ENCODE data around the gene TERT. TPM values are rescaled to one million over a fixed set of nuclear protein-coding genes. Genes with fewer than 3 reads are reported as not detected.
"Not testable (repeated sequence)": the region's sequence is repeated elsewhere in the genome, so short reads cannot be mapped to it uniquely, and the experiment has no call there.

TERT gene
- total and polyA plus RNA-seq, 2 donors: 1.9 to 3.4 TPM

DNA sequence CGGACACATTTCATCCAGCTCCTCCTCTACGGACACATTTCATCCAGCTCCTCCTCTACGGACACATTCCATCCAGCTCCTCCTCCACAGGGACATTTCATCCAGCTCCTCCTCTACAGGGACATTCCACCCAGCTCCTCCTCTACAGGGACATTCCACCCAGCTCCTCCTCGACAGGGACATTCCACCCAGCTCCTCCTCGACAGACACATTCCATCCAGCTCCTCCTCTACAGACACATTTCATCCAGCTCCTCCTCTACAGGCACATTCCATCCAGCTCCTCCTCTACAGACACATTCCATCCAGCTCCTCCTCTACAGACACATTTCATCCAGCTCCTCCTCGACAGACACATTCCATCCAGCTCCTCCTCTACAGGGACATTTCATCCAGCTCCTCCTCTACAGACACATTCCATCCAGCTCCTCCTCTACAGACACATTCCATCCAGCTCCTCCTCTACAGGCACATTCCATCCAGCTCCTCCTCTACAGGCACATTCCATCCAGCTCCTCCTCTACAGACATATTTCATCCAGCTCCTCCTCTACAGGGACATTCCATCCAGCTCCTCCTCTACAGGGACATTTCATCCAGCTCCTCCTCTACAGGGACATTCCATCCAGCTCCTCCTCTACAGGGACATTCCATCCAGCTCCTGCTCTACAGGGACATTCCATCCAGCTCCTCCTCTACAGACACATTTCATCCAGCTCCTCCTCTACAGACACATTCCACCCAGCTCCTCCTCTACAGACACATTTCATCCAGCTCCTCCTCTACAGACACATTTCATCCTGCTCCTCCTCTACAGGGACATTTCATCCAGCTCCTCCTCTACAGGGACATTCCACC lies 32.3 kb upstream of the TERT start:
- H3K27ac ChIP-seq (ENCODE audit: low read depth in 1 of 2, low read length in 1 of 2); H3K27me3 ChIP-seq (ENCODE audit: control insufficient read depth in 2 of 2, insufficient read depth in 1 of 2, low read length in 1 of 2); H3K9me3 ChIP-seq (ENCODE audit: control insufficient read depth in 2 of 2, insufficient read depth in 1 of 2, low read length in 1 of 2); H3K4me3 ChIP-seq (ENCODE audit: low read length in 2 of 2); DNase-seq (ENCODE audit: low read depth in 6 of 9, low spot score in 9 of 9): not testable (repeated sequence)
- Histone ChIP-seq H3K36me3 (ENCODE audit: control insufficient read depth in 2 of 2, insufficient read depth in 2 of 2, low read length in 1 of 2) (peaks cover 72 to 81% of the 10 kb centered on the region in 2 donors), H3K4me1 (ENCODE audit: control insufficient read depth in 2 of 2, insufficient read depth in 2 of 2, low read length in 2 of 2) (peaks cover 11 to 17% of the 10 kb centered on the region in 2 donors)
- 94% methylated on average over 6 of the region's 6 CpGs for WGBS

DNA sequence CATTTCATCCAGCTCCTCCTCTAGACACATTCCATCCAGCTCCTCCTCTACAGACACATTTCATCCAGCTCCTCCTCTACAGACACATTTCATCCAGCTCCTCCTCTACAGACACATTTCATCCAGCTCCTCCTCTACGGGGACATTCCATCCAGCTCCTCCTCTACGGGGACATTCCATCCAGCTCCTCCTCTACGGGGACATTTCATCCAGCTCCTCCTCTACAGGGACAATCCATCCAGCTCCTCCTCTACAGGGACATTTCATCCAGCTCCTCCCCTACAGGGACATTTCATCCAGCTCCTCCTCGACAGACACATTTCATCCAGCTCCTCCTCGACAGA lies 31.6 kb upstream of the TERT start:
- not testable (repeated sequence) for H3K27me3 ChIP-seq (ENCODE audit: control insufficient read depth in 2 of 2, insufficient read depth in 1 of 2, low read length in 1 of 2); H3K4me3 ChIP-seq (ENCODE audit: low read length in 2 of 2); H3K27ac ChIP-seq (ENCODE audit: low read depth in 1 of 2, low read length in 1 of 2); DNase-seq (ENCODE audit: low read depth in 6 of 9, low spot score in 9 of 9); H3K9me3 ChIP-seq (ENCODE audit: control insufficient read depth in 2 of 2, insufficient read depth in 1 of 2, low read length in 1 of 2)
- Histone ChIP-seq H3K36me3 (ENCODE audit: control insufficient read depth in 2 of 2, insufficient read depth in 2 of 2, low read length in 1 of 2) (peaks cover 72 to 81% of the 10 kb centered on the region in 2 donors), H3K4me1 (ENCODE audit: control insufficient read depth in 2 of 2, insufficient read depth in 2 of 2, low read length in 2 of 2) (peaks cover 17 to 23% of the 10 kb centered on the region in 2 donors)
- WGBS: 95% methylated on average over 5 of the region's 5 CpGs

DNA sequence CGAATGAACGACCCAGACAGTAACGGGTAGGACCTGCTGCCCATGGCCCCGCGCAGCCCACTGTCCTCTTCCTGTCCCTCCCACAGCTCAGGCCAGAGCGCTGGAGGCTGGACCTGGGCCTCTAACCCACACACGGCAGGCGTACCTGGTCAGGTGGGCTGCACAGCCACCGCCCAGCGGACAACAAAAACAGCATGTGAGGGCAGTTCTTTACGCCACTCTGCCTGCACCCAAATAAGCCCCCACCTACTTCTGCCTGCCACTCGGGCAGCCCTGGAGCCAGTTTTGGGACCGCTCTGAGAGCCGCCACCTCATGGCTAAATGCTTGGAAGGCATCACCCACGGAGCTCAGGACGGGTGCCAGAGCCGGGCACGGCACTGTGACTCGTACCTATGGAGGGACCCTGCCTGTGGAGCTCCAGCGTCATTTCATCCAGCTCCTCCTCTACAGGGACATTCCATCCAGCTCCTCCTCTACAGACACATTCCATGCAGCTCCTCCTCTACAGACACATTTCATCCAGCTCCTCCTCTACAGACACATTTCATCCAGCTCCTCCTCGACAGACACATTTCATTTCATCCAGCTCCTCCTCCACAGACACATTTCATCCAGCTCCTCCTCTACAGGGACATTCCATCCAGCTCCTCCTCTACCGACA lies 31.1 kb upstream of the TERT start:
- Histone ChIP-seq H3K36me3 (ENCODE audit: control insufficient read depth in 2 of 2, insufficient read depth in 2 of 2, low read length in 1 of 2) (peaks cover 72 to 81% of the 10 kb centered on the region in 2 donors), H3K4me3 (ENCODE audit: low read length in 2 of 2) (no peak overlapping the region), H3K4me1 (ENCODE audit: control insufficient read depth in 2 of 2, insufficient read depth in 2 of 2, low read length in 2 of 2) (peaks cover 22 to 28% of the 10 kb centered on the region in 2 donors), H3K9me3 (ENCODE audit: control insufficient read depth in 2 of 2, insufficient read depth in 1 of 2, low read length in 1 of 2) (no peaks in the 10 kb centered on the region), H3K27me3 (ENCODE audit: control insufficient read depth in 2 of 2, insufficient read depth in 1 of 2, low read length in 1 of 2) (no peaks in the 10 kb centered on the region), H3K27ac (ENCODE audit: low read depth in 1 of 2, low read length in 1 of 2) (no peak overlapping the region)
- DNase-seq (ENCODE audit: low read depth in 6 of 9, low spot score in 9 of 9): no peak
- WGBS: 96% methylated on average over 22 of the region's 22 CpGs

- WGBS: 97% methylated on average over 17 of the region's 17 CpGs
- H3K27me3 ChIP-seq (ENCODE audit: control insufficient read depth in 2 of 2, insufficient read depth in 1 of 2, low read length in 1 of 2): no peaks in the 10 kb centered on the region
- no peak overlapping the region for H3K4me3 ChIP-seq (ENCODE audit: low read length in 2 of 2)
- H3K9me3 ChIP-seq (ENCODE audit: control insufficient read depth in 2 of 2, insufficient read depth in 1 of 2, low read length in 1 of 2): no peaks in the 10 kb centered on the region
- no peak for DNase-seq (ENCODE audit: low read depth in 6 of 9, low spot score in 9 of 9)
- no peak overlapping the region for H3K27ac ChIP-seq (ENCODE audit: low read depth in 1 of 2, low read length in 1 of 2)
- H3K4me1 ChIP-seq (ENCODE audit: control insufficient read depth in 2 of 2, insufficient read depth in 2 of 2, low read length in 2 of 2): peaks cover 28 to 35% of the 10 kb centered on the region in 2 donors
- H3K36me3 ChIP-seq (ENCODE audit: control insufficient read depth in 2 of 2, insufficient read depth in 2 of 2, low read length in 1 of 2): peaks cover 72 to 81% of the 10 kb centered on the region in 2 donors
Measured at GRCh38 chr5:1325191-1325741, 30.4 kb upstream of the TERT start.

DNA sequence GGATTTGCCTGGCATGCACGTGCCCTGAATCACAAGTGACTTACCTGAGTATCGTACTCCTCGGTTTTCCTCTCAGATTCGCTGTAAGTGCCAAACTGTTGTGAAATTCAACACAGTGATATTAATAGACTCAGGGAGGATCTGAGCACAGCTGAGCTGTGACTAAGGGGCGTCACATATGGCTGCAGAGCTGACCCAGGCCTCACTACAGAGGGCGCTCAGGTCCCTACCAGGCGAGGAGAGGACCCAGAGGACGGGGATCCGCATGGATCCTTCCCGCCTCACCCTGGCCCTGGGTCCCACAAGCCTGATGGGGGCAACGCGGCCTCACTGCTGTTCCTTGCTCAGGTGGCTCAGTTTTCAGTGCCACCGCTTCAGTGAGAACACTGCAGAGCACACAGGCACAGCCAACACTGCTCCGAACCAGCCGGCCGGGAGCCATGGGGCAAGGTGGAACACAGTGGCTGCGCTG lies 29.9 kb upstream of the TERT start:
- Histone ChIP-seq H3K9me3 (ENCODE audit: control insufficient read depth in 2 of 2, insufficient read depth in 1 of 2, low read length in 1 of 2) (no peaks in the 10 kb centered on the region), H3K27ac (ENCODE audit: low read depth in 1 of 2, low read length in 1 of 2) (no peak overlapping the region), H3K36me3 (ENCODE audit: control insufficient read depth in 2 of 2, insufficient read depth in 2 of 2, low read length in 1 of 2) (peaks cover 73 to 81% of the 10 kb centered on the region in 2 donors), H3K4me1 (ENCODE audit: control insufficient read depth in 2 of 2, insufficient read depth in 2 of 2, low read length in 2 of 2) (peaks cover 33 to 40% of the 10 kb centered on the region in 2 donors), H3K27me3 (ENCODE audit: control insufficient read depth in 2 of 2, insufficient read depth in 1 of 2, low read length in 1 of 2) (no peaks in the 10 kb centered on the region), H3K4me3 (ENCODE audit: low read length in 2 of 2) (no peak overlapping the region)
- DNase-seq (ENCODE audit: low read depth in 6 of 9, low spot score in 9 of 9): no peak
- WGBS: 98% methylated on average over 17 of the region's 17 CpGs

- no peak overlapping the region for H3K27ac ChIP-seq (ENCODE audit: low read depth in 1 of 2, low read length in 1 of 2)
- no peak overlapping the region for H3K4me3 ChIP-seq (ENCODE audit: low read length in 2 of 2)
- H3K27me3 ChIP-seq (ENCODE audit: control insufficient read depth in 2 of 2, insufficient read depth in 1 of 2, low read length in 1 of 2): no peaks in the 10 kb centered on the region
- no peaks in the 10 kb centered on the region for H3K9me3 ChIP-seq (ENCODE audit: control insufficient read depth in 2 of 2, insufficient read depth in 1 of 2, low read length in 1 of 2)
- H3K4me1 ChIP-seq (ENCODE audit: control insufficient read depth in 2 of 2, insufficient read depth in 2 of 2, low read length in 2 of 2): peaks cover 37 to 45% of the 10 kb centered on the region in 2 donors
- WGBS: 99% methylated on average over 15 of the region's 15 CpGs
- no peak for DNase-seq (ENCODE audit: low read depth in 6 of 9, low spot score in 9 of 9)
- peaks cover 78 to 85% of the 10 kb centered on the region in 2 donors for H3K36me3 ChIP-seq (ENCODE audit: control insufficient read depth in 2 of 2, insufficient read depth in 2 of 2, low read length in 1 of 2)
Measured at GRCh38 chr5:1324301-1324700, 29.4 kb upstream of the TERT start.

GRCh38 chr5:1323803-1324173 lies 28.9 kb upstream of the TERT start:
- H3K36me3 ChIP-seq (ENCODE audit: control insufficient read depth in 2 of 2, insufficient read depth in 2 of 2, low read length in 1 of 2): peaks cover 78 to 85% of the 10 kb centered on the region in 2 donors
- peaks cover 40 to 50% of the 10 kb centered on the region in 2 donors for H3K4me1 ChIP-seq (ENCODE audit: control insufficient read depth in 2 of 2, insufficient read depth in 2 of 2, low read length in 2 of 2)
- WGBS: 98% methylated on average over 13 of the region's 13 CpGs
- no peak overlapping the region for H3K4me3 ChIP-seq (ENCODE audit: low read length in 2 of 2)
- H3K27me3 ChIP-seq (ENCODE audit: control insufficient read depth in 2 of 2, insufficient read depth in 1 of 2, low read length in 1 of 2): no peaks in the 10 kb centered on the region
- no peak for DNase-seq (ENCODE audit: low read depth in 6 of 9, low spot score in 9 of 9)
- no peaks in the 10 kb centered on the region for H3K9me3 ChIP-seq (ENCODE audit: control insufficient read depth in 2 of 2, insufficient read depth in 1 of 2, low read length in 1 of 2)
- H3K27ac ChIP-seq (ENCODE audit: low read depth in 1 of 2, low read length in 1 of 2): no peak overlapping the region

DNA sequence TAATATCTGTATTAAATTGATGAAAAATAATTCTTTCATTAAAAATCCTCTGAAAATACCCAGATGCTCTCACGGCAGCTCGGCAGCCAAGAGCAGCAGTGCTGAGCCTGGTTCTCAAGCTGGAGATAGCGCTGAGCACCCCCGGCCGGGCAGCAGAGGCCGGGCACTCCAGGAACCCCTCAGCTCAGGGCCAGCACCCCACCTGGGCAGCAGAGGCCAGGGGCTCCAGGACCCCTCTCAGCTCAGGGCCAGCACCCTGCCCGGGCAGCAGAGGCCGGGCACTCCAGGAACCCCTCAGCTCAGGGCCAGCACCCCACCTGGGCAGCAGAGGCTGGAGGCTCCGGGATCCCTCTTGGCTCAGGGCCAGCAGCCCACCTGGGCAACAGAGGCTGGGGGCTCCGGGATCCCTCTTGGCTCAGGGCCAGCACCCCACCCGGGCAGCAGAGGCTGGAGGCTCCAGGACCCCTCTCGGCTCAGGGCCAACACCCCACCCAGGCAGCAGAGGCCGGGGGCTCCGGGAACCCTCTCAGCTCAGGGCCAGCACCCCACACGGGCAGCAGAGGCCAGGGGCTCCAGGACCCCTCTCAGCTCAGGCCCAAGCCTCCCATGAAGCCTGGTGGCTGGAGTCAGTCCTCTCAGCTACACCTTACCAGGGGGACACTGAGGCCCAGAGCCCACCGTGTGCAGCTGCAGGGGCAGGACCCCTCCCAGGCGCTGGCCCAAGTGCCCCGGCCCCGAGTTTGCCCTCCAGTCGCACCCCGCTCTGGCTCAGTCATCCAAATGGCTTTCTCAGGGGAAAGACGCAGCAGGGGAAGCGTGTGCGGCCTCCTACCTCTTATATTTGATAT lies 28.3 kb upstream of the TERT start:
- peak overlapping the region in 1 of 2 donors; percentile 5 for H3K27ac ChIP-seq (ENCODE audit: low read depth in 1 of 2, low read length in 1 of 2)
- H3K27me3 ChIP-seq (ENCODE audit: control insufficient read depth in 2 of 2, insufficient read depth in 1 of 2, low read length in 1 of 2): no peaks in the 10 kb centered on the region
- H3K4me3 ChIP-seq (ENCODE audit: low read length in 2 of 2): no peak overlapping the region
- H3K4me1 ChIP-seq (ENCODE audit: control insufficient read depth in 2 of 2, insufficient read depth in 2 of 2, low read length in 2 of 2): peaks cover 44 to 56% of the 10 kb centered on the region in 2 donors
- no peak for DNase-seq (ENCODE audit: low read depth in 6 of 9, low spot score in 9 of 9)
- 94% methylated on average over 24 of the region's 24 CpGs for WGBS
- peaks cover 0 to under 1% of the 10 kb centered on the region in 2 donors for H3K9me3 ChIP-seq (ENCODE audit: control insufficient read depth in 2 of 2, insufficient read depth in 1 of 2, low read length in 1 of 2)
- peaks cover 80 to 86% of the 10 kb centered on the region in 2 donors for H3K36me3 ChIP-seq (ENCODE audit: control insufficient read depth in 2 of 2, insufficient read depth in 2 of 2, low read length in 1 of 2)

All from thymus (tissue), 11 donors.